Activated CD8-positive, alpha-beta T cell treated with anti-CD3 and anti-CD28 coated beads for 36 hours (primary cell): Measurements from ENCODE around the gene SVIL. TPM values are rescaled to one million over a fixed set of nuclear protein-coding genes. Genes with fewer than 3 reads are reported as not detected.
"Not testable (repeated sequence)": the region's sequence is repeated elsewhere in the genome, so short reads cannot be mapped to it uniquely, and the experiment has no call there.

ENCODE experiments used
- ATAC-seq: fragments of 200-7000 bp; cut with Tn5 transposase; one replicate; pipeline ENCODE4 v1.10.0; 2021; ENCODE audit warnings: mild to moderate bottlenecking, moderate library complexity
- CTCF ChIA-PET: fragments of 350-600 bp; sonication (Branson Sonifier 250); formaldehyde crosslinking; loops from one replicate; lab custom pipeline; 2021; ENCODE audit warnings: antibody characterized with exemption; lab: Charles Lee
- POLR2A ChIA-PET: fragments of 350-600 bp; sonication (Branson Sonifier 250); formaldehyde crosslinking; loops from one replicate; lab custom pipeline; 2021; ENCODE audit warnings: antibody characterized with exemption; lab: Charles Lee
- DNase-seq: peaks from one replicate; pipeline ENCODE4 v3.0.0-alpha.2; 2020
- H3K27ac Mint-ChIP-seq: one replicate; pipeline ENCODE4 v1.8.0; 2021; ENCODE audit warnings: mild to moderate bottlenecking, mixed read lengths
- H3K27me3 Mint-ChIP-seq: one replicate; pipeline ENCODE4 v1.8.0; 2021; ENCODE audit warnings: mixed read lengths
- H3K36me3 Mint-ChIP-seq: one replicate; pipeline ENCODE4 v1.8.0; 2021; ENCODE audit warnings: low read depth, mixed read lengths
- H3K4me1 Mint-ChIP-seq: one replicate; pipeline ENCODE4 v1.8.0; 2021; ENCODE audit warnings: low read depth, mixed read lengths
- H3K4me3 Mint-ChIP-seq: one replicate; pipeline ENCODE4 v1.8.0; 2021; ENCODE audit warnings: mild to moderate bottlenecking, moderate library complexity, mixed read lengths
- H3K9me3 Mint-ChIP-seq: one replicate; pipeline ENCODE4 v1.8.0; 2021; ENCODE audit warnings: mixed read lengths
- CTCF ChIP-seq: fragments of 200-600 bp; IDR thresholded peaks from one replicate; pipeline ENCODE4 v1.8.0; 2022; ENCODE audit warnings: antibody characterized with exemption, mild to moderate bottlenecking
- intact Hi-C: fragments of 100-400 bp; cut with micrococcal nuclease; formaldehyde crosslinking; loops from one replicate; pipeline ENCODE4 v1.10.0; 2022
- total RNA-seq, 2 experiments: library from RNA; stranded (reverse); gene quantifications; one replicate each; pipeline ENCODE4 v1.2.3, GENCODE V29; 2021

The SVIL gene
- total RNA-seq, 2 experiments from 2014 or later = 7.9 to 8.9 TPM

- no peak for TF ChIP-seq CTCF
- CTCF ChIA-PET = interaction anchor here (0.8 kb wide), 1 partner anchor 134 kb away, joined by 3 read pairs; no protein-coding TSS in a partner anchor
- Mint-ChIP-seq H3K27me3 (peaks cover 1% of the 10 kb centered on the region), H3K4me3 (no peak overlapping the region), H3K27ac (no peak overlapping the region), H3K4me1 (peaks cover 26% of the 10 kb centered on the region), H3K9me3 (no peaks in the 10 kb centered on the region), H3K36me3 (no peaks in the 10 kb centered on the region)
- no peak for DNase-seq
- POLR2A ChIA-PET = interaction anchor here (0.6 kb wide), 1 partner anchor 18 kb away, joined by 3 read pairs; no protein-coding TSS in a partner anchor
- no peak for ATAC-seq
- intact Hi-C loops = no loop called here
Observed at GRCh38 chr10:29630205-29631048, 4.3 kb downstream of the SVIL start.

DNA sequence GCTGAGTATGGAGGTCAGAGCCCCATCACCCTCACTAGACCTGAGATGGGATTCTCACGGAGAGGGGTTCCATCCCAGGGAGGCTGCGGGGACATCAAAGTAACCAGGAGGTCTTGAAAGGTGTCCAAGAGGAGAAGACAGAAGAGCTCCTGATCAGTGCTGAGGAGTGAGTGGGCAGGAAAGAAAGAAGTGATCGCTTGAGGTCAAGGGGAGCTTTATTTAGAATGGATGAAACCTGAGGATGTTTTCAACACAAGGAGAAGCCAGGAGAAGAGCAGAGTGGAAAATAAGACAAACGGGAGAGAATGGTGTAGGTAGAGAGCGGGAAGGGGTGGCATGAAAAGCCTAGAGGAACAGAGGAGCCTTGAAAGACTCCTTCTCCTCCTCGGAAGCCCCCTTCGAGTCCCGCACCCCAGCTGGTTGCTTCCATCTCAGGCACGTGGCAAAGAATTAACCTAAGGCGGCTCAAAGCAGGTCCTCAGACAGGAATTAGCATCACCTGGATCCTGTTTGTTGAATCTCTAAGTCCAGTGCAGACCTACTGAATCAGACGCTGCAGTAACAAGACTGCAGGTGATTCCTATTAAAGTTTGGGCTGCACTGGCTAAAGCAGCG, 5.8 kb downstream of the SVIL start:
- Mint-ChIP-seq H3K36me3 (no peaks in the 10 kb centered on the region), H3K9me3 (no peaks in the 10 kb centered on the region), H3K27me3 (peaks cover 1% of the 10 kb centered on the region), H3K27ac (no peak overlapping the region), H3K4me1 (peaks cover 15% of the 10 kb centered on the region), H3K4me3 (no peak overlapping the region)
- DNase-seq = no peak
- intact Hi-C loops = no loop called here
- ATAC-seq = no peak
- TF ChIP-seq CTCF = no peak
- ChIA-PET CTCF (no interaction called here), POLR2A (no interaction called here)

GRCh38 chr10:29628311-29628710, 6.5 kb downstream of the SVIL start:
- Mint-ChIP-seq H3K27ac (no peak overlapping the region), H3K4me3 (no peak overlapping the region), H3K27me3 (peaks cover 1% of the 10 kb centered on the region), H3K9me3 (no peaks in the 10 kb centered on the region), H3K4me1 (peaks cover 8% of the 10 kb centered on the region), H3K36me3 (no peaks in the 10 kb centered on the region)
- ATAC-seq (no peak), DNase-seq (no peak)
- POLR2A ChIA-PET = interaction anchor here (0.7 kb wide), 1 partner anchor 10 kb away, joined by 3 read pairs; no protein-coding TSS in a partner anchor
- TF ChIP-seq CTCF = no peak
- CTCF ChIA-PET = interaction anchor here (1.1 kb wide), 1 partner anchor 10 kb away, joined by 3 read pairs; no protein-coding TSS in a partner anchor
- intact Hi-C loops = no loop called here

- H3K36me3 Mint-ChIP-seq = no peaks in the 10 kb centered on the region
- CTCF ChIA-PET = interaction anchor here (1.1 kb wide), 1 partner anchor 9 kb away, joined by 3 read pairs; no protein-coding TSS in a partner anchor
- no peaks in the 10 kb centered on the region for H3K9me3 Mint-ChIP-seq
- no peak overlapping the region for H3K4me3 Mint-ChIP-seq
- H3K27ac Mint-ChIP-seq = no peak overlapping the region
- TF ChIP-seq CTCF = no peak
- peaks cover 1% of the 10 kb centered on the region for H3K27me3 Mint-ChIP-seq
- POLR2A ChIA-PET = interaction anchor here (0.7 kb wide), 1 partner anchor 10 kb away, joined by 3 read pairs; no protein-coding TSS in a partner anchor
- no peak for DNase-seq
- ATAC-seq = no peak
- intact Hi-C loops = no loop called here
- peaks cover 1% of the 10 kb centered on the region for H3K4me1 Mint-ChIP-seq
Observed at GRCh38 chr10:29627201-29628132, 7.3 kb downstream of the SVIL start.

DNA sequence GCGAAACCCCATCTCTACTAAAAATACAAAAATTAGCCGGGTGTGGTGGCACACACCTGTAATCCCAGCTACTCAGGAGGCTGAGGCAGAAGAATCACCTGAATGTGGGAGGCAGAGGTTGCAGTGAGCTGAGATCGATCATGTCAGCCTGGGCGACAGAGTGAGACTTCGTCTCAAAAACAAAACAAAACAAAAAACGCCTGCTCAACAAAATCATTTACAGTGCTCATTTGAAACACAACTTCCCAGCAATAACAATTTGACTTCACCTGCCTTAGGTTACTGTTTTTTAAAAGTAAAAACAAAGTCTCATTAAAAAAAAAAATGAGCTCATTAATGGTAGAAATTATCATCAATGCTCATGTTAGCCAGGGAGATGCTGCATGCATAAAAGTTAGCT, 10.4 kb downstream of the SVIL start:
- POLR2A ChIA-PET, CTCF ChIA-PET, ATAC-seq, H3K4me1 Mint-ChIP-seq, H3K9me3 Mint-ChIP-seq, H3K27me3 Mint-ChIP-seq, H3K36me3 Mint-ChIP-seq, H3K4me3 Mint-ChIP-seq, DNase-seq, H3K27ac Mint-ChIP-seq, intact Hi-C loops: not testable (repeated sequence)
